H9 (cell line): ENCODE measurements around the gene FNDC3B. TPM values are rescaled to one million over a fixed set of nuclear protein-coding genes. Genes with fewer than 3 reads are reported as not detected.

Experiments used
- DNase-seq: peaks from one replicate; pipeline ENCODE4 v3.0.0-alpha.2; 2017
- H2AFZ ChIP-seq: one replicate; pipeline ENCODE4 v1.6.1; 2013; ENCODE audit warnings: mild to moderate bottlenecking, low read length, control low read depth, moderate library complexity
- H2AK5ac ChIP-seq: 2 replicates; pipeline ENCODE4 v1.6.1; 2013; ENCODE audit warnings: low read length, control low read depth, mixed read lengths; ENCODE audit not compliant: insufficient read length
- H2BK120ac ChIP-seq: one replicate; pipeline ENCODE4 v1.6.1; 2013; ENCODE audit warnings: low read depth, mild to moderate bottlenecking, low read length, control low read depth, inconsistent platforms; ENCODE audit not compliant: poor library complexity, severe bottlenecking
- H2BK12ac ChIP-seq: 2 replicates; pipeline ENCODE4 v1.6.1; 2013; ENCODE audit warnings: low read length, control low read depth, mixed read lengths, low read depth; ENCODE audit not compliant: insufficient read length
- H2BK15ac ChIP-seq: 2 replicates; pipeline ENCODE4 v1.6.1; 2013; ENCODE audit warnings: low read depth, low read length, control low read depth
- H2BK20ac ChIP-seq: one replicate; pipeline ENCODE4 v1.6.1; 2013; ENCODE audit warnings: low read depth, mild to moderate bottlenecking, low read length, control low read depth, inconsistent platforms; ENCODE audit not compliant: poor library complexity, severe bottlenecking
- H2BK5ac ChIP-seq: 2 replicates; pipeline ENCODE4 v1.6.1; 2013; ENCODE audit warnings: low read length, control low read depth, mixed read lengths; ENCODE audit not compliant: insufficient read length
- H3K14ac ChIP-seq: 2 replicates; pipeline ENCODE4 v1.6.1; 2013; ENCODE audit warnings: low read length, control low read depth; ENCODE audit not compliant: insufficient read depth
- H3K18ac ChIP-seq: 2 replicates; pipeline ENCODE4 v1.6.1; 2013; ENCODE audit warnings: low read depth, mild to moderate bottlenecking, mixed read lengths, low read length, control low read depth; ENCODE audit not compliant: insufficient read length
- H3K23ac ChIP-seq: 2 replicates; pipeline ENCODE4 v1.6.1; 2013; ENCODE audit warnings: low read length, control low read depth, mixed read lengths, low read depth; ENCODE audit not compliant: insufficient read length
- H3K23me2 ChIP-seq: 2 replicates; pipeline ENCODE4 v1.6.1; 2013; ENCODE audit warnings: low read depth, mild to moderate bottlenecking, mixed read lengths, low read length, control low read depth; ENCODE audit not compliant: insufficient read length, poor library complexity, severe bottlenecking
- H3K27ac ChIP-seq: 2 replicates; pipeline ENCODE4 v1.5.1; 2013; ENCODE audit warnings: low read length, control low read depth, mixed read lengths, low read depth; ENCODE audit not compliant: insufficient read length
- H3K27me3 ChIP-seq: 2 replicates; pipeline ENCODE4 v1.6.1; 2013; ENCODE audit warnings: low read length, control low read depth, inconsistent platforms; ENCODE audit not compliant: insufficient read depth
- H3K4ac ChIP-seq: 2 replicates; pipeline ENCODE4 v1.6.1; 2013; ENCODE audit warnings: low read depth, mild to moderate bottlenecking, control low read depth, inconsistent platforms, low read length, moderate library complexity
- H3K4me1 ChIP-seq: 2 replicates; pipeline ENCODE4 v1.6.1; 2013; ENCODE audit warnings: low read length, control low read depth, inconsistent platforms; ENCODE audit not compliant: insufficient read depth
- H3K4me2 ChIP-seq: 2 replicates; pipeline ENCODE4 v1.6.1; 2013; ENCODE audit warnings: low read length, control low read depth, mixed read lengths; ENCODE audit not compliant: insufficient read length, insufficient read depth
- H3K56ac ChIP-seq: 2 replicates; pipeline ENCODE4 v1.6.1; 2013; ENCODE audit warnings: low read depth, mild to moderate bottlenecking, mixed read lengths, low read length, control low read depth; ENCODE audit not compliant: insufficient read length
- H3K79me1 ChIP-seq: 2 replicates; pipeline ENCODE4 v1.6.1; 2013; ENCODE audit warnings: low read depth, mild to moderate bottlenecking, moderate library complexity, low read length, control low read depth, inconsistent platforms; ENCODE audit not compliant: insufficient read depth, poor library complexity, severe bottlenecking
- H3K79me2 ChIP-seq: 2 replicates; pipeline ENCODE4 v1.6.1; 2013; ENCODE audit warnings: low read length, control low read depth, inconsistent platforms; ENCODE audit not compliant: insufficient read depth
- H3K9ac ChIP-seq: 2 replicates; pipeline ENCODE4 v1.6.1; 2013; ENCODE audit warnings: low read length, control low read depth, mixed read lengths; ENCODE audit not compliant: insufficient read length; ENCODE audit errors: extremely low read depth
- H3K9me3 ChIP-seq: one replicate; pipeline ENCODE4 v1.6.1; 2013; ENCODE audit warnings: low read depth, low read length, inconsistent platforms; ENCODE audit not compliant: control insufficient read depth
- H3T11ph ChIP-seq: one replicate; pipeline ENCODE4 v1.6.1; 2013; ENCODE audit warnings: mild to moderate bottlenecking, low read length, control low read depth, inconsistent platforms
- H4K20me1 ChIP-seq: one replicate; pipeline ENCODE4 v1.6.1; 2013; ENCODE audit not compliant: control insufficient read depth, insufficient read length, insufficient read depth
- H4K5ac ChIP-seq: 2 replicates; pipeline ENCODE4 v1.6.1; 2013; ENCODE audit warnings: low read depth, mild to moderate bottlenecking, mixed read lengths, low read length, control low read depth; ENCODE audit not compliant: insufficient read length
- H4K8ac ChIP-seq: replicated peaks from 2 replicates; pipeline ENCODE4 v1.6.1; 2013; ENCODE audit warnings: low read length, control low read depth, mixed read lengths, low read depth; ENCODE audit not compliant: insufficient read length
- H4K91ac ChIP-seq: 2 replicates; pipeline ENCODE4 v1.6.1; 2013; ENCODE audit warnings: low read depth, mild to moderate bottlenecking, moderate library complexity, mixed read lengths, low read length, control low read depth; ENCODE audit not compliant: insufficient read length
- H3K27ac Mint-ChIP-seq, 3 experiments: 2 replicates in 2 of 3; 3 replicates in 1 of 3; pipeline ENCODE4 v1.8.0; 2020 to 2021; ENCODE audit warnings: mixed read lengths in 3 of 3, mild to moderate bottlenecking in 1 of 3, moderate library complexity in 1 of 3
- H3K27me3 Mint-ChIP-seq: 2 replicates; pipeline ENCODE4 v1.8.0; 2021; ENCODE audit warnings: low read depth, mild to moderate bottlenecking, moderate library complexity, mixed read lengths
- H3K36me3 Mint-ChIP-seq, 3 experiments: 2 replicates in 2 of 3; 3 replicates in 1 of 3; pipeline ENCODE4 v1.8.0; 2020 to 2021; ENCODE audit warnings: low read depth in 3 of 3, mixed read lengths in 3 of 3; ENCODE audit not compliant: insufficient read depth in 1 of 3
- H3K4me1 Mint-ChIP-seq, 2 experiments: 2 replicates each; pipeline ENCODE4 v1.8.0; 2020; ENCODE audit warnings: mixed read lengths in 2 of 2
- H3K4me3 Mint-ChIP-seq, 2 experiments: 2 replicates in 1 of 2; 3 replicates in 1 of 2; pipeline ENCODE4 v1.8.0; 2020 to 2021; ENCODE audit warnings: mild to moderate bottlenecking in 2 of 2, mixed read lengths in 2 of 2, moderate library complexity in 1 of 2
- H3K9me3 Mint-ChIP-seq, 2 experiments: 2 replicates in 1 of 2; 3 replicates in 1 of 2; pipeline ENCODE4 v1.8.0; 2020; ENCODE audit warnings: mild to moderate bottlenecking in 2 of 2, mixed read lengths in 2 of 2, moderate library complexity in 1 of 2
- CTCF ChIP-seq: fragments of 200-600 bp; sonication (generic); conservative IDR thresholded peaks from 3 replicates; pipeline ENCODE4 v1.8.0; 2021; ENCODE audit warnings: antibody characterized with exemption, mild to moderate bottlenecking
- WGBS: extraction: QIAGEN DNeasy Blood & Tissue Kit; methylation state at CpG from one replicate; pipeline ENCODE4 v1.1.7; 2013; ENCODE audit warnings: missing lambda C conversion rate, low lambda C conversion rate, mixed read lengths; ENCODE audit not compliant: insufficient read length; ENCODE audit errors: extremely low coverage; 5-methylcytosine and 5-hydroxymethylcytosine counted together
- total RNA-seq: library from RNA; stranded (reverse); gene quantifications from 2 replicates; pipeline ENCODE4 v1.2.1, GENCODE V29; 2021

The FNDC3B gene
- total RNA-seq, 1 experiment from 2014 or later, result 43.8 TPM

GRCh38 chr3:172070802-172071201, 31.4 kb downstream of the FNDC3B start:
- no peak for DNase-seq
- Mint-ChIP-seq H3K4me3 (no peak overlapping the region), H3K36me3 (no peaks in the 10 kb centered on the region; a peak in 1 of 7 replicates), H3K27ac (no peak overlapping the region), H3K4me1 (peaks cover 53 to 56% of the 10 kb centered on the region in 2 experiments), H3K9me3 (no peaks in the 10 kb centered on the region), H3K27me3 (no peaks in the 10 kb centered on the region)
- Histone ChIP-seq H3K27ac (no peak overlapping the region), H3K23ac (no peak overlapping the region), H2AK5ac (no peak overlapping the region), H2BK5ac (no peak overlapping the region), H3T11ph (no peak overlapping the region), H3K4ac (no peak overlapping the region), H2BK20ac (no peak overlapping the region), H4K5ac (no peak overlapping the region), H2BK120ac (no peak overlapping the region), H3K56ac (no peak overlapping the region), H3K27me3 (no peaks in the 10 kb centered on the region), H3K79me1 (no peaks in the 10 kb centered on the region), H3K9me3 (no peaks in the 10 kb centered on the region), H3K23me2 (no peaks in the 10 kb centered on the region), H3K79me2 (peaks cover 26% of the 10 kb centered on the region; the same call in 1 of the 2 replicates), H3K14ac (no peak overlapping the region), H2BK15ac (no peak overlapping the region), H3K9ac (no peak overlapping the region), H3K4me1 (peaks cover 12% of the 10 kb centered on the region), H2BK12ac (no peak overlapping the region), H4K91ac (no peak overlapping the region), H3K4me2 (no peak overlapping the region), H4K8ac (no peak overlapping the region), H4K20me1 (peaks cover 2% of the 10 kb centered on the region), H2AFZ (no peak overlapping the region), H3K18ac (no peak overlapping the region)
- WGBS, result no CpG with 5 or more reads among the region's 2 CpGs
- no peak for TF ChIP-seq CTCF
